GM12878 (cell line): ENCODE data around the gene LIPE. TPM values are rescaled to one million over a fixed set of nuclear protein-coding genes. Genes with fewer than 3 reads are reported as not detected.

Experiments used
- ATAC-seq: fragments of 200-7000 bp; cut with Tn5 transposase; 3 replicates; pipeline ENCODE4 v1.9.1; 2020; ENCODE audit warnings: mild to moderate bottlenecking, moderate library complexity
- BruUV-seq: library from RNA; stranded (reverse); fragments of 400-500 nt; replicated peaks from 2 replicates; lab custom pipeline; 2021; lab: Mats Ljungman, UMichigan
- CTCF ChIA-PET: fragments of 300-600 bp; sonication (Branson Sonifier 250); formaldehyde crosslinking; extraction: SDS; loops from one replicate; lab custom pipeline; 2021; ENCODE audit warnings: inconsistent platforms; lab: Yijun Ruan, JAX
- POLR2A ChIA-PET: fragments of 350-600 bp; formaldehyde crosslinking; extraction: SDS; loops from one replicate; lab custom pipeline; 2021; ENCODE audit warnings: inconsistent platforms; lab: Charles Lee
- RAD21 ChIA-PET: fragments of 300-600 bp; sonication (Branson Sonifier 250); formaldehyde crosslinking; loops from one replicate; lab custom pipeline; 2023; ENCODE audit warnings: antibody characterized with exemption; ENCODE audit not compliant: unreplicated experiment; lab: Charles Lee
- SMC1A ChIA-PET: fragments of 300-600 bp; sonication (Branson Sonifier 250); formaldehyde crosslinking; loops from one replicate; lab custom pipeline; 2023; ENCODE audit not compliant: unreplicated experiment, uncharacterized antibody; lab: Charles Lee
- DNase-seq: peaks from one replicate; pipeline ENCODE4 v3.0.0-alpha.2; 2011; ENCODE audit warnings: low read depth, low spot score
- FAIRE-seq: peaks from 3 replicates; lab custom pipeline; 2011; peaks lifted over from hg19 to GRCh38; lab: Jason Lieb, UNC
- H2AFZ ChIP-seq: 2 replicates; pipeline ENCODE4 v1.6.0; 2011; ENCODE audit warnings: low read depth, low read length, control low read depth; ENCODE audit not compliant: control insufficient read depth
- H3K27ac ChIP-seq: 2 replicates; pipeline ENCODE4 v1.5.1; 2011; ENCODE audit warnings: control low read depth; ENCODE audit not compliant: control insufficient read depth, insufficient read depth
- H3K27me3 ChIP-seq, 2 experiments: replicated peaks in 1 of 2; 2 replicates each; pipeline versions ENCODE4 v1.6.0 to v1.6.1; 2011; ENCODE audit warnings: low read length in 1 of 2; ENCODE audit not compliant: control insufficient read depth in 2 of 2, insufficient read depth in 2 of 2
- H3K36me3 ChIP-seq, 2 experiments: 2 replicates each; pipeline ENCODE4 v1.5.1; 2011; ENCODE audit warnings: low read length in 1 of 2; ENCODE audit not compliant: control insufficient read depth in 2 of 2, insufficient read depth in 2 of 2
- H3K4me1 ChIP-seq: 2 replicates; pipeline ENCODE4 v1.6.1; 2011; ENCODE audit warnings: mild to moderate bottlenecking, low read length, moderate library complexity, mixed read lengths; ENCODE audit not compliant: control insufficient read depth, insufficient read depth
- H3K4me2 ChIP-seq: 2 replicates; pipeline ENCODE4 v1.6.0; 2011; ENCODE audit warnings: control low read depth; ENCODE audit not compliant: control insufficient read depth, insufficient read depth
- H3K4me3 ChIP-seq: fragments of 200-600 bp; sonication (generic); 2 replicates; pipeline ENCODE4 v1.5.1; 2016
- H3K79me2 ChIP-seq: 2 replicates; pipeline ENCODE4 v1.6.0; 2011; ENCODE audit warnings: low read length; ENCODE audit not compliant: control insufficient read depth, insufficient read depth
- H3K9ac ChIP-seq: 2 replicates; pipeline ENCODE4 v1.8.0; 2011; ENCODE audit warnings: low read length, control low read depth, mixed read lengths; ENCODE audit not compliant: control insufficient read depth, insufficient read depth
- H3K9me3 ChIP-seq: replicated peaks from 3 replicates; pipeline ENCODE4 v1.5.1; 2011; ENCODE audit warnings: mild to moderate bottlenecking, low read length; ENCODE audit not compliant: control insufficient read depth, insufficient read depth
- H4K20me1 ChIP-seq: 2 replicates; pipeline ENCODE4 v1.6.0; 2011; ENCODE audit not compliant: control insufficient read depth, insufficient read depth
- ASH2L ChIP-seq: fragments of 300-600, 200-600 bp; sonication (generic); IDR thresholded peaks from 2 replicates; pipeline ENCODE4 v1.6.1; 2017; ENCODE audit warnings: low read depth, mild to moderate bottlenecking, borderline replicate concordance
- CHD1 ChIP-seq: IDR thresholded peaks from 2 replicates; pipeline ENCODE4 v1.6.1; 2012; ENCODE audit warnings: low read depth, low read length, improper control_type of control experiment
- ETV6 ChIP-seq, 2 experiments: fragments of 450-650 bp in 1 of 2; IDR thresholded peaks in 1 of 2; conservative IDR thresholded peaks in 1 of 2; 2 replicates each; pipeline ENCODE4 v1.6.1; 2014; ENCODE audit warnings: antibody characterized with exemption in 1 of 2, borderline replicate concordance in 1 of 2, low read depth in 1 of 2, mild to moderate bottlenecking in 1 of 2, moderate library complexity in 1 of 2
- FOS ChIP-seq: IDR thresholded peaks from 3 replicates; pipeline ENCODE4 v1.6.1; 2011; ENCODE audit warnings: borderline replicate concordance; ENCODE audit not compliant: insufficient read length; ENCODE audit errors: extremely low read depth
- IKZF1 ChIP-seq: fragments of 450-650 bp; conservative IDR thresholded peaks from 2 replicates; pipeline ENCODE4 v1.6.1; 2017; ENCODE audit warnings: antibody characterized with exemption, mild to moderate bottlenecking
- MEF2A ChIP-seq: IDR thresholded peaks from 2 replicates; pipeline ENCODE4 v1.6.1; 2011; ENCODE audit warnings: low read depth, mild to moderate bottlenecking, low read length, moderate library complexity; ENCODE audit not compliant: insufficient read depth
- NBN ChIP-seq: fragments of 450-650 bp; IDR thresholded peaks from 2 replicates; pipeline ENCODE4 v1.6.1; 2016
- PAX5 ChIP-seq: IDR thresholded peaks from 2 replicates; pipeline ENCODE4 v1.6.1; 2011; ENCODE audit warnings: low read depth, low read length, borderline replicate concordance
- PML ChIP-seq: IDR thresholded peaks from 2 replicates; pipeline ENCODE4 v1.6.1; 2012; ENCODE audit warnings: low read length, inconsistent platforms
- POLR2AphosphoS2 ChIP-seq: IDR thresholded peaks from 2 replicates; pipeline ENCODE4 v1.6.1; 2011; ENCODE audit warnings: low read depth, mild to moderate bottlenecking, low read length, improper control_type of control experiment, moderate library complexity
- SIN3A ChIP-seq: IDR thresholded peaks from 2 replicates; pipeline ENCODE4 v1.6.1; 2012; ENCODE audit warnings: low read depth, low read length, improper control_type of control experiment
- STAT1 ChIP-seq: fragments of 450-650 bp; conservative IDR thresholded peaks from 2 replicates; pipeline ENCODE4 v1.6.1; 2014; ENCODE audit warnings: antibody characterized with exemption, mild to moderate bottlenecking
- STAT3 ChIP-seq: IDR thresholded peaks from 2 replicates; pipeline ENCODE4 v1.6.1; 2011; ENCODE audit warnings: low read depth, low read length, improper control_type of control experiment
- TCF7 ChIP-seq: IDR thresholded peaks from 2 replicates; pipeline ENCODE4 v1.6.1; 2014; ENCODE audit warnings: antibody characterized with exemption, borderline replicate concordance
- ZSCAN29 ChIP-seq: fragments of 450-650 bp; IDR thresholded peaks from 2 replicates; pipeline ENCODE4 v1.6.1; 2017; ENCODE audit warnings: mild to moderate bottlenecking, moderate library complexity
- WGBS: methylation state at CpG from one replicate; pipeline ENCODE4 v1.1.6; 2016; ENCODE audit warnings: low lambda C conversion rate; ENCODE audit not compliant: insufficient replicate concordance, insufficient coverage; ENCODE audit errors: missing lambda C conversion rate; 5-methylcytosine and 5-hydroxymethylcytosine counted together
- in situ Hi-C: fragments of 300-500 bp; cut with MboI; formaldehyde crosslinking; loops from 9 replicates; pipeline ENCODE4 v1.14.3; 2018; ENCODE audit warnings: mixed read lengths
- intact Hi-C: fragments of 100-400 bp; cut with micrococcal nuclease; formaldehyde crosslinking; loops from one replicate; pipeline ENCODE4 v1.14.2; 2022; ENCODE audit not compliant: unreplicated experiment
- polyA plus RNA-seq, 11 experiments: library from polyadenylated mRNA; depleted of rRNA in 4 of 11; unstranded in 6 of 11; stranded (reverse) in 5 of 11; fragments of >200 nt; fragmentation: Nextera tagmentation in 4 of 11; fragmentation: Illumina TruSeq in 1 of 11; extraction: Ambion mirVana in 4 of 11; extraction: Trizol in 1 of 11; gene quantifications; 1 replicate in 1 of 11; 2 replicates in 10 of 11; pipeline versions ENCODE4 v1.2.1 to v1.2.3, GENCODE V29; 2011 to 2016; ENCODE audit warnings: inconsistent platforms in 2 of 11, missing spikeins in 2 of 11, low read depth in 1 of 11
- total RNA-seq, 4 experiments: library from RNA; depleted of rRNA in 3 of 4; stranded (reverse); fragments of >200 nt in 3 of 4; fragmentation: Illumina TruSeq in 1 of 4; extraction: Trizol in 1 of 4; gene quantifications; 2 replicates each; pipeline versions ENCODE4 v1.2.1 to v1.2.3, GENCODE V29; 2013 to 2021

The LIPE gene
- total and polyA plus RNA-seq, 10 of the 15 experiments (the other 5 are each of a cell fraction or from before 2014, with no cell fraction given): 0.02 to 33.3 (median 9.5) TPM

DNA sequence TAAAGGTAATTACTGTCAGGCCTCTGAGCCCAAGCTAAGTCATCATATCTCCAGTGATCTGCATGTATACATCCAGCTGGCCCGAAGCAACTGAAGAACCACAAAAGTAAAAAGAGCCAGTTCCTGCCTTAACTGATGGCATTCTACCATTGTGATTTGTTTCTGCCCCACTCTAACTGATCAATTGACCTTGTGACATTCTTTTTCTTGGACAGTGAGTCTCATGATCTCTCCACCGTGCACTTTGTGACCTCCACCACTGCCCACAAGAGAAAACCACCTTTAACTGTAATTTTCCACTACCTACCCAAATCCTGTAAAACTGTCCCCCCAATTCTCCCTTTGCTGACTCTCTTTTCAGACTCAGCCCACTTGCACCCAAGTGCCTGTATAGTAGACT is 32.7 kb upstream of the LIPE start (continued):
- no peak for TF ChIP-seq STAT1

DNA sequence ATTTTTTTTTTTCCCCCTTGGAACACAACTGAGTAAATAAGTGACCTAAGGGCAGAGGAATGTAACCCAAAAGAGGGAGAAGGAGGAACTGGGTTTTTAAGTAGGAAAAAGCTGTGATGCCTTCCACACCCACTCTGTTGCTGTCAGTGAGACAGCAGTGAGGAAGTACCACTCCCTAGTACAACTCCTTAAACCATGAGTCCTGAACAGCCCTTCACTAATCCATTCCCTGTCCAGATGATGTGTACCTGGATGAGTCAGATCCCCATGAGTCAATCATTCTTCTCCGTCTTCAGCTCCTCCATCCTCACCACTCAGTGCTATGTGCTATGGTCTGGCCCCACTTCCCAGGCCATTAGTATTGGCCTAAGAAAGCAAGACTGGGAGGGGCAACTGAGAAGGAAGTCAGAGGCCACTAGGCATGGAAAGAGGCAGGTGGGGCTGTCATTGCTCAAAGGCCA is 28.5 kb upstream of the LIPE start:
- Histone ChIP-seq H3K36me3 (no peaks in the 10 kb centered on the region), H3K9me3 (no peaks in the 10 kb centered on the region), H4K20me1 (no peaks in the 10 kb centered on the region), H3K4me3 (no peak overlapping the region), H3K79me2 (no peaks in the 10 kb centered on the region), H3K4me2 (no peak overlapping the region), H3K4me1 (no peaks in the 10 kb centered on the region)
- ATAC-seq: no peak
- no peak for DNase-seq
- in situ Hi-C loops (no loop called here), intact Hi-C loops (no loop called here)
- CTCF ChIA-PET: interaction anchor here (0.7 to 1.9 kb wide), 10 partner anchors 11 to 141 kb away, joined by 3 to 31 read pairs (median 6); partner anchors contain the start of gene CEACAM1
- RAD21 ChIA-PET: interaction anchor here (0.7 to 2.7 kb wide), 5 partner anchors 11 to 74 kb away, joined by 3 to 21 read pairs (median 4); partner anchors contain the start of gene CEACAM1
- no TSS peak for BruUV-seq
- POLR2A ChIA-PET: interaction anchor here (1.2 kb wide), 2 partner anchors 71 to 73 kb away, joined by 5 to 6 read pairs; partner anchors contain the start of gene CEACAM1
- TF ChIP-seq PAX5: no peak
- no peak for TF ChIP-seq SIN3A
- no peak for TF ChIP-seq ETV6 (conservative IDR thresholded peaks at IDR 0.05 in 1 of 2, IDR thresholded peaks at IDR 0.05 in 1 of 2; ENCODE audit: borderline replicate concordance in 1 of 2, low read depth in 1 of 2)
- TF ChIP-seq CHD1: no peak
- TF ChIP-seq FOS: no peak
- TF ChIP-seq MEF2A: no peak
- no peak for TF ChIP-seq IKZF1
- no peak for TF ChIP-seq POLR2AphosphoS2
- TF ChIP-seq STAT3: no peak
- TF ChIP-seq ASH2L: no peak
- no peak for TF ChIP-seq NBN
- TF ChIP-seq TCF7: no peak
- no peak for TF ChIP-seq PML
- no peak for TF ChIP-seq ZSCAN29
- TF ChIP-seq, all 136 proteins: peak for 0
- Histone ChIP-seq H3K9ac (no peak overlapping the region), H3K27ac (no peak overlapping the region), H2AFZ (no peak overlapping the region), H3K27me3 (no peaks in the 10 kb centered on the region)
- no peak for FAIRE-seq
- WGBS: 62% methylated on average over 1 of the region's 1 CpG
- SMC1A ChIA-PET: interaction anchor here (1.3 to 2.5 kb wide), 6 partner anchors 11 to 76 kb away, joined by 3 to 21 read pairs (median 4); partner anchors contain the start of gene CEACAM1
